ENCODE measurements around the gene CARD16.

DNA sequence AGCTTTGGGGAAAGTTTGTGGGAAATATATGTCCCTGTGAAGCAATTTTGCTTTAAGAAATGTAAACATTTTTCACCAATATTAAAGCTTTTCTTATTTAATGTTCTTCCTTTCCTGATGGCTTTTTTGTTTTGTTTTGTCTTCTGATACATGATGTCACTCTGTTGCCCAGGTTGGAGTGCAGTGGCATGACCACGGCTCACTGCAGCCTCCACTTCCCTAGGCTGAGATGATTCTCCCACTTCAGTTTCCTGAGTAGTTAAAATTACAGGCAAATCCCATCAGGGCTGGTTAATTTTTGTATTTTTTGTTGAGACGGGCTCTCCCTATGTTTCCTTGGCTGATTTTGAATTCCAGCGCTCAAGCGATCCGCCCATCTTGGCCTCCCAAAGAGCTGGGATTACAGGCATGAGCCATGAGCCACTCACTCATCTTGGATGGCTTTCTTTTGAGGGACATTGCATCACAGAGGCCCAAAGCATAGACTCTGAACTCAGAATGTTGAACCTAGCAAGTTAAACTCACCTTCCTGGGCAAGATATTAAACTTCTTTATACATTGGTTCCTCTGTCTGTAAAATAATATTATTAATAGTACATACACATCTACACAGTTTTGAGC lies 651 bp upstream of the CARD16 start:
- TF ChIP-seq RAD21 (IDR thresholded peaks at IDR 0.05; ENCODE audit: low read length) = no peak
- TF ChIP-seq, protein P1, sequence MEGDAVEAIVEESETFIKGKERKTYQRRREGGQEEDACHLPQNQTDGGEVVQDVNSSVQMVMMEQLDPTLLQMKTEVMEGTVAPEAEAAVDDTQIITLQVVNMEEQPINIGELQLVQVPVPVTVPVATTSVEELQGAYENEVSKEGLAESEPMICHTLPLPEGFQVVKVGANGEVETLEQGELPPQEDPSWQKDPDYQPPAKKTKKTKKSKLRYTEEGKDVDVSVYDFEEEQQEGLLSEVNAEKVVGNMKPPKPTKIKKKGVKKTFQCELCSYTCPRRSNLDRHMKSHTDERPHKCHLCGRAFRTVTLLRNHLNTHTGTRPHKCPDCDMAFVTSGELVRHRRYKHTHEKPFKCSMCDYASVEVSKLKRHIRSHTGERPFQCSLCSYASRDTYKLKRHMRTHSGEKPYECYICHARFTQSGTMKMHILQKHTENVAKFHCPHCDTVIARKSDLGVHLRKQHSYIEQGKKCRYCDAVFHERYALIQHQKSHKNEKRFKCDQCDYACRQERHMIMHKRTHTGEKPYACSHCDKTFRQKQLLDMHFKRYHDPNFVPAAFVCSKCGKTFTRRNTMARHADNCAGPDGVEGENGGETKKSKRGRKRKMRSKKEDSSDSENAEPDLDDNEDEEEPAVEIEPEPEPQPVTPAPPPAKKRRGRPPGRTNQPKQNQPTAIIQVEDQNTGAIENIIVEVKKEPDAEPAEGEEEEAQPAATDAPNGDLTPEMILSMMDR (IDR thresholded peaks at IDR 0.05) = no peak
- no peak for TF ChIP-seq TCF12 (IDR thresholded peaks at IDR 0.05)
- TF ChIP-seq NFIC (IDR thresholded peaks at IDR 0.05; ENCODE audit: borderline replicate concordance) = no peak
- TF ChIP-seq GATA2 (CRISPR knock-in tag; IDR thresholded peaks at IDR 0.05) = no peak
- no peak for TF ChIP-seq RXRA (IDR thresholded peaks at IDR 0.05; ENCODE audit: borderline replicate concordance, low read depth)
- TF ChIP-seq, protein P2, sequence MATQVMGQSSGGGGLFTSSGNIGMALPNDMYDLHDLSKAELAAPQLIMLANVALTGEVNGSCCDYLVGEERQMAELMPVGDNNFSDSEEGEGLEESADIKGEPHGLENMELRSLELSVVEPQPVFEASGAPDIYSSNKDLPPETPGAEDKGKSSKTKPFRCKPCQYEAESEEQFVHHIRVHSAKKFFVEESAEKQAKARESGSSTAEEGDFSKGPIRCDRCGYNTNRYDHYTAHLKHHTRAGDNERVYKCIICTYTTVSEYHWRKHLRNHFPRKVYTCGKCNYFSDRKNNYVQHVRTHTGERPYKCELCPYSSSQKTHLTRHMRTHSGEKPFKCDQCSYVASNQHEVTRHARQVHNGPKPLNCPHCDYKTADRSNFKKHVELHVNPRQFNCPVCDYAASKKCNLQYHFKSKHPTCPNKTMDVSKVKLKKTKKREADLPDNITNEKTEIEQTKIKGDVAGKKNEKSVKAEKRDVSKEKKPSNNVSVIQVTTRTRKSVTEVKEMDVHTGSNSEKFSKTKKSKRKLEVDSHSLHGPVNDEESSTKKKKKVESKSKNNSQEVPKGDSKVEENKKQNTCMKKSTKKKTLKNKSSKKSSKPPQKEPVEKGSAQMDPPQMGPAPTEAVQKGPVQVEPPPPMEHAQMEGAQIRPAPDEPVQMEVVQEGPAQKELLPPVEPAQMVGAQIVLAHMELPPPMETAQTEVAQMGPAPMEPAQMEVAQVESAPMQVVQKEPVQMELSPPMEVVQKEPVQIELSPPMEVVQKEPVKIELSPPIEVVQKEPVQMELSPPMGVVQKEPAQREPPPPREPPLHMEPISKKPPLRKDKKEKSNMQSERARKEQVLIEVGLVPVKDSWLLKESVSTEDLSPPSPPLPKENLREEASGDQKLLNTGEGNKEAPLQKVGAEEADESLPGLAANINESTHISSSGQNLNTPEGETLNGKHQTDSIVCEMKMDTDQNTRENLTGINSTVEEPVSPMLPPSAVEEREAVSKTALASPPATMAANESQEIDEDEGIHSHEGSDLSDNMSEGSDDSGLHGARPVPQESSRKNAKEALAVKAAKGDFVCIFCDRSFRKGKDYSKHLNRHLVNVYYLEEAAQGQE (IDR thresholded peaks at IDR 0.05; ENCODE audit: low read depth, low read length) = no peak
- TF ChIP-seq RFX5 (IDR thresholded peaks at IDR 0.05; ENCODE audit: low read length) = no peak
- no peak for TF ChIP-seq TEAD4 (IDR thresholded peaks at IDR 0.05; ENCODE audit: borderline replicate concordance, insufficient read depth)
- TF ChIP-seq POLR2AphosphoS5 (IDR thresholded peaks at IDR 0.05; ENCODE audit: low read depth, low read length) = no peak

Measured in SK-N-SH (cell line).